Measurements from ENCODE around the gene MRPS33.

DNA sequence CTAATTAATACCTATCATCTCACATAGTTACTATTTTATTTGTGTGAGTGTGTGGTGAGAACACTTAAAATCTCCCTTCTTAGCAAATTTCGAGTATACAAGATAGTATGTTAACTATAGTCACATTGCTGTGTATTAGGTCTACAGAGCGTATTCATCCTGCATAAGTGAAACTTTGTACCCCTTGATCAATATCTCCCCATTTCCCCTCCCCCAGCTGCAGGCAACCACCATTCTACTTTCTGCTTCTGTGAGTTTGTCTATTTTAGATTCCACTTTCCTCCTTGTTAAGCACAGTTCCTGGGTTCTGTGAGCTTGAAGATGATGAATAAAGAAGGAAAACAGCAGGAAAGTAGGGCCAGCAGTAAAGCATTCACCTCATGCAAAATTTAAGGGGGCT, 42.4 kb downstream of the MRPS33 start:
- TF ChIP-seq, protein P1, sequence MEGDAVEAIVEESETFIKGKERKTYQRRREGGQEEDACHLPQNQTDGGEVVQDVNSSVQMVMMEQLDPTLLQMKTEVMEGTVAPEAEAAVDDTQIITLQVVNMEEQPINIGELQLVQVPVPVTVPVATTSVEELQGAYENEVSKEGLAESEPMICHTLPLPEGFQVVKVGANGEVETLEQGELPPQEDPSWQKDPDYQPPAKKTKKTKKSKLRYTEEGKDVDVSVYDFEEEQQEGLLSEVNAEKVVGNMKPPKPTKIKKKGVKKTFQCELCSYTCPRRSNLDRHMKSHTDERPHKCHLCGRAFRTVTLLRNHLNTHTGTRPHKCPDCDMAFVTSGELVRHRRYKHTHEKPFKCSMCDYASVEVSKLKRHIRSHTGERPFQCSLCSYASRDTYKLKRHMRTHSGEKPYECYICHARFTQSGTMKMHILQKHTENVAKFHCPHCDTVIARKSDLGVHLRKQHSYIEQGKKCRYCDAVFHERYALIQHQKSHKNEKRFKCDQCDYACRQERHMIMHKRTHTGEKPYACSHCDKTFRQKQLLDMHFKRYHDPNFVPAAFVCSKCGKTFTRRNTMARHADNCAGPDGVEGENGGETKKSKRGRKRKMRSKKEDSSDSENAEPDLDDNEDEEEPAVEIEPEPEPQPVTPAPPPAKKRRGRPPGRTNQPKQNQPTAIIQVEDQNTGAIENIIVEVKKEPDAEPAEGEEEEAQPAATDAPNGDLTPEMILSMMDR (IDR thresholded peaks at IDR 0.05; ENCODE audit: low read depth, low read length, poor library complexity, severe bottlenecking) = no peak
- TF ChIP-seq EZH2phosphoT487 (IDR thresholded peaks at IDR 0.05; ENCODE audit: borderline replicate concordance, low read length) = no peak
